NB4 (cell line): Measurements from ENCODE around the gene MAPKAPK2.

Source experiments
- MYC ChIP-seq: IDR thresholded peaks from 2 replicates; pipeline ENCODE4 v1.6.1; 2011; ENCODE audit warnings: low read depth, low read length
- POLR2A ChIP-seq: IDR thresholded peaks from 2 replicates; pipeline ENCODE4 v1.6.1; 2011; ENCODE audit warnings: mild to moderate bottlenecking; ENCODE audit not compliant: insufficient read length; ENCODE audit errors: extremely low read depth
- TF ChIP-seq, protein P1 (sequence below): IDR thresholded peaks from one replicate; pipeline ENCODE4 v1.5.1; 2012; ENCODE audit warnings: low read depth, low read length
- TF ChIP-seq, protein P2 (sequence below): IDR thresholded peaks from 2 replicates; pipeline ENCODE4 v1.6.1; 2011; ENCODE audit warnings: low read depth, low read length

DNA sequence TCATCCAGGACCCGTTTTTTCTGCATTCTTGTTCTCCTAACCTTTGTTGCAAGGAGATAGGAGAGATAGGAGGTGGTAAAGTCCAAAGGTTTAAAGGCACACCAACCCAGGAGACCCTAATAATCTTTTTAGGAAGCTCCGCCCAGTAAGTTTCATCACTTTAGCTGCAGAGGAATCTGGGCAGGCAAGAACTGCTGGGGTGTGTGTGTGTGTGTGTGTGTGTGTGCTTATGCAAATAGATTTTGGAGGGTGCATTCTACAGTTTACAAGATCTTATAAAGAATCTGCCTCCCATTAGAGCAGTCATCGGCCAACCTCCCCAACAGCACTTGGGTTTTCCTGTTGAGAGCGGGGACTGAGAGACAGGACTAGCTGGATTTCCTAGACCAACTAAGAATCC lies 91.5 kb downstream of the MAPKAPK2 start:
- TF ChIP-seq, protein P1, sequence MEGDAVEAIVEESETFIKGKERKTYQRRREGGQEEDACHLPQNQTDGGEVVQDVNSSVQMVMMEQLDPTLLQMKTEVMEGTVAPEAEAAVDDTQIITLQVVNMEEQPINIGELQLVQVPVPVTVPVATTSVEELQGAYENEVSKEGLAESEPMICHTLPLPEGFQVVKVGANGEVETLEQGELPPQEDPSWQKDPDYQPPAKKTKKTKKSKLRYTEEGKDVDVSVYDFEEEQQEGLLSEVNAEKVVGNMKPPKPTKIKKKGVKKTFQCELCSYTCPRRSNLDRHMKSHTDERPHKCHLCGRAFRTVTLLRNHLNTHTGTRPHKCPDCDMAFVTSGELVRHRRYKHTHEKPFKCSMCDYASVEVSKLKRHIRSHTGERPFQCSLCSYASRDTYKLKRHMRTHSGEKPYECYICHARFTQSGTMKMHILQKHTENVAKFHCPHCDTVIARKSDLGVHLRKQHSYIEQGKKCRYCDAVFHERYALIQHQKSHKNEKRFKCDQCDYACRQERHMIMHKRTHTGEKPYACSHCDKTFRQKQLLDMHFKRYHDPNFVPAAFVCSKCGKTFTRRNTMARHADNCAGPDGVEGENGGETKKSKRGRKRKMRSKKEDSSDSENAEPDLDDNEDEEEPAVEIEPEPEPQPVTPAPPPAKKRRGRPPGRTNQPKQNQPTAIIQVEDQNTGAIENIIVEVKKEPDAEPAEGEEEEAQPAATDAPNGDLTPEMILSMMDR, result no peak
- TF ChIP-seq POLR2A, result no peak
- TF ChIP-seq, protein P2, sequence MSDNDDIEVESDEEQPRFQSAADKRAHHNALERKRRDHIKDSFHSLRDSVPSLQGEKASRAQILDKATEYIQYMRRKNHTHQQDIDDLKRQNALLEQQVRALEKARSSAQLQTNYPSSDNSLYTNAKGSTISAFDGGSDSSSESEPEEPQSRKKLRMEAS, result no peak
- no peak for TF ChIP-seq MYC
